Hematopoietic multipotent progenitor cell treated with erythropoietin and hydrocortisone succinate and interleukin-3 and kit ligand, for 8 days (in vitro differentiated cells): Measurements from ENCODE around the gene APELA.
"Not testable (repeated sequence)": the region's sequence is repeated elsewhere in the genome, so short reads cannot be mapped to it uniquely, and the experiment has no call there.

Source experiments
- DNase-seq: peaks from one replicate; pipeline ENCODE4 v3.0.0-alpha.2; 2015

Gene APELA

GRCh38 chr4:164876700-164877324, at the start of gene APELA:
Gene APELA (plus strand): TSS chr4:164877178. CDS start chr4:164877332, 154 bp downstream.
- no peak for DNase-seq

- no peak for DNase-seq
Measured at GRCh38 chr4:164828955-164829354, 48.0 kb upstream of the APELA start.

GRCh38 chr4:164846566-164846965, 30.4 kb upstream of the APELA start:
- no peak for DNase-seq

- no peak for DNase-seq
Measured at GRCh38 chr4:164847016-164847415, 30.0 kb upstream of the APELA start.

DNA sequence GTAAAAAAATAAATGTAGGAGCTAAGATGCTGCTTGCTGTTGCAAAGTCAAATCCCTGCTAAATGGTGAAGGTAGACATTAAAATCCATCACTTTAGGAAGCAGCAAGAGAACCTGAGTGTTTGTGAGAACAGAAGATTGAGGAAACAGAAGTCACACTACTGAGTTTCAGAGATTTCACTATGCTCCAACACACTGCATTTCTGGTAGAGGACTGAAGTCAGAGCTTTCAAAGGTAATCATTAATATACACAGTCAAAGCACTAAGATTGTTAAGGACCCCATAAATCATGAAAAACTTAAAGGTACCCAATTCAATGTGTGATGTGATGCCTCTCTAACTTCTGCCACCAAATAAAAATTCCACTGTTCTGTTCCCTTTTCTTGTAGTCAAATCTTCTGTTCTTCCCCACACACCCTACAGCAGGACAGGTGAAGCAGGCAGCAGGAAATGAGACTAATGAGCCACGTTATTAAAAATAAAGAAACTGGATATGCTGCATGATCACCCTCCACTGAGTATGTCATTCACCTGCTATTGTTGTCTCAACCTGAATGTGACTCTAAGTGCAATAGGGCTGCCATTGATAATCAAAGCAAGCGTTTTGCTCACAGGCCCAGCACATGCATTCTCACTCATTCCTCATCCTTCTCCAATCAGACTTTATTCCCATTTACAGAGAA, 28.9 kb upstream of the APELA start:
- no peak for DNase-seq

DNA sequence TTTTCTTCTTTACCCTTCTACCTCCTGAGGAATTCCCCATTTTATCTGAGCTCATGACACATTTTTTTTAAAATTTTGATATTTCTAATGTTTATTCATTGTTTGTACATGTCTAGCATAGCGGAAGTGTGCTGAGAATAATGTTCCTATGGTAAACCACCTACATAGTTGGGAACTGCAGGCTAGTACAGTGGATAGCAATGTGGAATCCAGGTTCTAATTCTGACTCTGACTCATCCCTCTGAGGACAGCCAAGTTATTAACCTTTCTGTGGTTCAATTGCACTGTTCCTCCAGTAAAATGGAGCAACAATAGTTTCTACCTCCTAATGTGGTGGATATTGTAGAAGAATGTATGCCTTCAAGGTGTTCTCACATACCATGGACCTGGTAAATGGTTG, 20.6 kb upstream of the APELA start:
- DNase-seq, result no peak

- DNase-seq, result no peak
Measured at GRCh38 chr4:164866817-164867490, 10.0 kb upstream of the APELA start.

- no peak for DNase-seq
Measured at GRCh38 chr4:164871673-164872072, 5.3 kb upstream of the APELA start.

GRCh38 chr4:164872481-164872880, 4.5 kb upstream of the APELA start:
- DNase-seq, result no peak

- no peak for DNase-seq
Measured at GRCh38 chr4:164874789-164875188, 2.2 kb upstream of the APELA start.

DNA sequence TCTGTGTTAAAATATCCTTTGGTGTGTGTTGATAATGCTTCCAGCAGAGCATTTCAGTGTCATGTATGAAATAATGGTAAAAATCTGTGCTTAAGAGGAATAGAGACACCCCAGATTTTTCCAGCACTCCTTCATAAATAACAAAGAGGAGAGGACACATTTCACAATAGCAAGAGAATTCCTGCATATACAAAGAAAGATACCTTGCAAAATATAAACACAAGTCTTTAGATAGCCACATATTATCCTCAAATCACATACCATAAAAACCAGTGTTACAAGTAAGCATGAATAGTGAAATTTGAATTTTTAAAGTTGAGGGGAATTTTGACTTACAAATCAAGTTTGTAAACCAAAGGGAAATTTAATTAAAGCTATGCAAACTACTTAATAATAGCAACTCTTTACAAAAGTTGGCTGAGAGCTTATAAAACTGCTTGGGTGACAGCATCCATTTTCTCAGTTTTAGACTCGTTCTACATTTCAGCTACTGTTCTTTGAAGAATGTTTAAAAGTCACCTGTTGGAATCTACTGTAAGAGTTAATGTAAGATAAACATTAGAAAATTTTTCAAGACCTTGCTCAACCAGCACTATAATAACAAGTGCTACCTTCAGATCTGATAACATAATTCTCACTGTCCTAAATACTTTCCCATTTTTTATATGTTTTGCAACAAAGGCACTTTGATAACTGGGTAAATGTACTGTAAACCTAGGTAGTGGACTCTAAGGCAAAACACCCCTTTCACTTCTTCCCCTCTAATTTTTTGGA, 3.7 kb downstream of the APELA start:
- no peak for DNase-seq

GRCh38 chr4:164888096-164888715, 11.2 kb downstream of the APELA start:
- DNase-seq, result no peak

GRCh38 chr4:164890691-164891090, 13.7 kb downstream of the APELA start:
- DNase-seq, result no peak

- no peak for DNase-seq
Measured at GRCh38 chr4:164892018-164892417, 15.0 kb downstream of the APELA start.

DNA sequence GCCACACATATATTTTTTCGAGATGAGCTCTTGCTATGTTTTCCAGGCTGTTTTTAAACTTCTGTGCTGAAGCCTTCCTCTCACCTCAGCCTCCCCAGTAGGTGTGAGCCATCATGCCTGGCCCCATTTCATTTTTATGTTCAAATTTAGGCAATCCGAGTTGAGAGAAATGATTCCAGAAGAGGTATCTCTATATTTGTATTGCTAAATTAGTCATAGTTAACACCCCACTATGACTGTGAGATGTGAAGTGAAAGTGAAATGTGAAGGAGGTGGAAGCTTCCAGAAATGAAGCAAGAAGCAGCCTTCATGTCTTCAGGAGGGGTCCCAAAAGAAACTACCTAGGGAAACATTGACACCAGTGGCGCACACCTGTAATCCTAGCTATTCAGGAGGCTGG, 17.7 kb downstream of the APELA start:
- DNase-seq, result no peak

- no peak for DNase-seq
Measured at GRCh38 chr4:164902608-164903007, 25.6 kb downstream of the APELA start.

GRCh38 chr4:164904336-164904735, 27.4 kb downstream of the APELA start:
- no peak for DNase-seq

DNA sequence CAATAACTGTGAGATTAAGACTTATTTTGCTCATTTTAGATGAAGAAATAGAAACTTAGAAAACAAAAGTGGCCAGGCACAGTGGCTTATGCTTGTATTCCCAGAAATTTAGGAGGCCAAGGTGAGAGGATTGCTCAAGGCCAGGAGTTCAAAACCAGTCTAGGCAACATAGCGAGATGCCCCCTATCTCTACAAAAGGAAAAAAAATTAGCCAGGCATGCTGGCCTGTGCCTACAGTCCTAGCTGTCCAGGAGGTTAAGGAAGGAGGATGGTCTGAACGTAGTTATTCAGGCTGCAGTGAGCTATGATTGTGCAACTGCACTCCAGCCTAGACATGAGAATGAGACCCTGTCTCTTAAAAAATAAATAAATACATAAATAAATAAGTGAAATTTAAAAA, 28.0 kb downstream of the APELA start:
- no peak for DNase-seq

- no peak for DNase-seq
Measured at GRCh38 chr4:164906368-164906767, 29.4 kb downstream of the APELA start.

DNA sequence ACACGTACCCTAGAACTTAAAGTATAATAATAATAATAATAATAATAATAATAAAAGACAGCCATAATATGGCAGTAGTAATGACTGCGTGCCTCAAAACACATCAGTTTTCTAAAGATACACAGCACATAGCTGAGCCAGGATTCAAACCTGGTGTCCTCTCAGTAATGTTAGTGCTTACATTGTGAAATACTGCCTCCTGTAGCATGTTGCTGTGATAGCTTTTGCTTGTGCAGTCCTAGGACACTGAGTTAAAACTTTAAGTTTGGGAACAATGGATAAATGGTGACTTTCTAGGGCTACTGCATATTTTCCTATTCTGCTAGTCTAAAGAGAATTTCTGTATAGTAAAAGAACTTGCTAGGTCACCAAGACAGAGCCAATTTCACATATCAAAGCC, 36.5 kb downstream of the APELA start:
- not testable (repeated sequence) for DNase-seq

DNA sequence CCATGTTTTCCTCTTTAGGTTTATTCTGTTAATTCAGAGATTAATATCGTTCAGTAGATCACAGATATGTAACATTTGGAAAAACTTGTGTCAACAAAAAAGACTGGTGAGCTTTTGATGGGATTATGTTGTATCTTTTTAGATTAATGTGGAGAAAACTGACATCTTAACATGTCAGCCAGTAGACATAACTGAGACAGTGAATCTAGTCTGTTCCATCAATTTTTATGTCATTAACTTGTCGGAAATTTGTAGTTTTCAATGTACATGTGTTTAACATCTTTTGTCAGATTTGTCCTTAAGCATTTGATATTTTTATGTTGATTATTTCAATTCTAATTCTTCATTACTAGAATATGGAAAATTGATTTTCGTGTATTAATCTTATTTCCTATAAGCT, 42.0 kb downstream of the APELA start:
- DNase-seq, result no peak

DNA sequence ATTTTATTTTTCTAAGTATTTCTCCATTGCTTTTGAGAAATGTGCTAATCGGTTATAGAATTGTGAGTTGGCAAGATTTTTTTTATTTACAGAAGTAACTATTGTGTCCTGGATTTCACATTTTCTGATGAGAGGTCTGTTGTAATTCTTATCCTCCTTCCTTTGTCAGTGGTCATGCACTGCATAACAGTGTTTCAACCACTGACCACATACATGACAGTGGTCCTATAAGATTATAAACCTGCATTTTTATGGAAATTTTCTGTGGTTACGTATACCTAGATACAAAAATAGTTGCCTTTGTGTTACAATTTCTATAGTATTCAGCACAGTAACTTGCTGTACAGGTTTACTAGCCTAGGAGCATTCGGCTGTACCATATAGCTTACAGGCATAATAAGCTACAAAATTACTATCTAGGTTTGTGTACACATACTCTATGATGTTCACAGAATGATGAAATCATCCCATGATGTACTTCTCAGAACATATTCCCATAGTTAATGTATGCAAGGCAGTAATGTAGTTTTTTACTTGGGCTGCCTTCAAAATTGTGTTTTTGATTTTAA, 47.8 kb downstream of the APELA start:
- DNase-seq, result no peak

- DNase-seq, result no peak
Measured at GRCh38 chr4:164926301-164926700, 49.3 kb downstream of the APELA start.
